Epithelial cell of esophagus (primary cell): ENCODE data around the gene ZMIZ1.
A peak's percentile ranks its signal among the peaks of the same experiment; 100 is the strongest.

Experiments used
- DNase-seq: peaks from one replicate; pipeline ENCODE4 v3.0.0; 2010; ENCODE audit warnings: low read depth
- H3K4me3 ChIP-seq: 2 replicates; pipeline ENCODE4 v1.5.1; 2011; ENCODE audit warnings: mild to moderate bottlenecking, low read length, control low read depth
- CTCF ChIP-seq: IDR thresholded peaks from 2 replicates; pipeline ENCODE4 v1.5.1; 2011; ENCODE audit warnings: low read depth, mild to moderate bottlenecking, low read length, control low read depth, inconsistent platforms; ENCODE audit not compliant: insufficient read depth; ENCODE audit errors: missing control alignments

Gene ZMIZ1

DNA sequence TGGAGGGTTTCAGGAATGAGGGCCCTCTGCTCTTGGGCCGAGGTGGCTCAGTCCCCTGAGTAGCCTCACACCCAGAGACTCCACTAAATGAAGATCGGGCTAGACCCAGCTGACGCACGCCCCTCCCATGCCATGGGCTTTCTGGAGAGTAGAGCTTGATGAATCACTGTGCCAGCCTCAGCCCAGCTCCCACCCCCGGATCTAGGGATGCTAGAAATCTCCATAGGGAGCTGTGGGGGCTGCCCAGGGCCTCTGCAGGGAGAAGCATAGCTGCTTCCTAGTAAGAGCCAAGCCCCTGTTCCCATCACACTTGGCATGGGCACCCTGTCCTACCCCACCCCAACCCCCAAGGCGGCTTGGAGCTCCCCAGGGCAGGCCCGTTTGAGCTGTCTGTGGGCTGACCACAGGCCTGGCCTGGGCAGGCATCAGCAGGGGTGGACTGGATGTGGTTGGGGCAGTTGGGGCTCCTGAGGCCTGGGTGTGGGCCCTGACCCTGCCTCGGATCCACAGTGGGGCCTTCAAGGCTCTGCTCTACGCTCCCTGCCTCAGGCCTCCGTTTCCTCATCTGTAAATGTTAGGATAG lies 121.2 kb downstream of the ZMIZ1 start:
- TF ChIP-seq CTCF, result no peak
- DNase-seq, result peak; percentile 64
- H3K4me3 ChIP-seq, result no peak overlapping the region

DNA sequence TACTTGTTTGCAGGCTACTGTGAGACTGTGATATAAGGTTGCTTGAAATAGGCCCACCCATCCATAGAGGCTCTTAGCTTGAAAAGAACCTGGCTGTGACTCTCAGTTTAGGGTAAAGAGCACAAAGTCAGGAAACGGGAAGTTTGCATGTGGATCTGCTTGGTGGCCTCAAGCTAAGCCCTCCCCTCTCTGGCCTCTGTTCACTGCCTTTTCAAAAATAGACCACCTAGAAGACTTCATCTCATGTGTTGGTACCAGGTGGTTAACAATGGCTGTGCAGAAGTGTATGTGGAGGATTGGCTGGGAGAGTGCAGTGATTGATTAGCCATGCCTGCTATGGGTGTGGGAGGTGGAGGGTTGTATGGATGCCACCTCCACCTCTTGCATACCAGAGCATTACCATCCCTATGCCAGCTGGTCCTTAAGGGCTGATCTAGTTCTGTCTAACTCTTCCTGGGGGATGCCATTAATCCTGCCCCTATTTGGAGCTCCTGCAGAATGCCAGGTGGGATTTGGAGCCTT lies 122.0 kb downstream of the ZMIZ1 start:
- H3K4me3 ChIP-seq, result no peak overlapping the region
- TF ChIP-seq CTCF, result no peak
- DNase-seq, result no peak

DNA sequence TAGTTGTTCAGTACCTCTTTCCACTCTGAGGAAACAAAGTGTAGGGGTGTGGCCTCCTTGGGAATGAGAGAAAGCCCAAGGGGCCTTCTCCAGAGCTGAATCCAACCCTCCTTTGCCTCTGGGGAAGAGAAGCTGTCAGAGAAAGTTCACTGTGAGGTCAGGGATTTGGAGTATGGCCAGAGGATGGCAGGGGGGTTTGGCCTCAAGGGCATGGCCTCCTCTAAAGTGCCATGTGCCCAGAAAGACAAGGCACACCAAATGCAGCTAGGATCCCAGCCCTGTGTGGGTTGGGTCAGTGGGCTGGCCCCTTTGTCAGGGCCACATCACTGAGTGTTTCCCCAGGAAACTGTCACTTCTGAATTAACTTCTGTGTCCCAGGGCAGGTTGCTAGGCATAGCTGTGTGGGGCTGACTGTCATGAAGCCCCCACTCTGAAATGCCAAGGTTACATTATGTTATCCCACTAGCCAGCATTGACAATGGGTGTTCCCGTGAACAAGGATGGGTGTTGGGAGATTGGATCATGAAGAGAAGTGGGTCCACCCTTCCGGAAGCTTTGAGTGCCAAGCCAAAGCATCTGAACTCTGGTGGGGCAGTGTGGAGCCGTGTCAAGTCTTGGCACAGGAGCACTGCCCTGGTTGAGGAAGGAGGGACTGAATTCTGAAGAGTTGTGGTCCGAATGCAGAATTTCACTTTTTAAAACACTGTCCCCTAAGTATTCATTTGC lies 123.3 kb downstream of the ZMIZ1 start:
- DNase-seq, result no peak
- no peak for TF ChIP-seq CTCF
- no peak overlapping the region for H3K4me3 ChIP-seq

- H3K4me3 ChIP-seq, result no peak overlapping the region
- DNase-seq, result peak; percentile 29
- no peak for TF ChIP-seq CTCF
Observed at GRCh38 chr10:79192677-79193003, 123.9 kb downstream of the ZMIZ1 start.

DNA sequence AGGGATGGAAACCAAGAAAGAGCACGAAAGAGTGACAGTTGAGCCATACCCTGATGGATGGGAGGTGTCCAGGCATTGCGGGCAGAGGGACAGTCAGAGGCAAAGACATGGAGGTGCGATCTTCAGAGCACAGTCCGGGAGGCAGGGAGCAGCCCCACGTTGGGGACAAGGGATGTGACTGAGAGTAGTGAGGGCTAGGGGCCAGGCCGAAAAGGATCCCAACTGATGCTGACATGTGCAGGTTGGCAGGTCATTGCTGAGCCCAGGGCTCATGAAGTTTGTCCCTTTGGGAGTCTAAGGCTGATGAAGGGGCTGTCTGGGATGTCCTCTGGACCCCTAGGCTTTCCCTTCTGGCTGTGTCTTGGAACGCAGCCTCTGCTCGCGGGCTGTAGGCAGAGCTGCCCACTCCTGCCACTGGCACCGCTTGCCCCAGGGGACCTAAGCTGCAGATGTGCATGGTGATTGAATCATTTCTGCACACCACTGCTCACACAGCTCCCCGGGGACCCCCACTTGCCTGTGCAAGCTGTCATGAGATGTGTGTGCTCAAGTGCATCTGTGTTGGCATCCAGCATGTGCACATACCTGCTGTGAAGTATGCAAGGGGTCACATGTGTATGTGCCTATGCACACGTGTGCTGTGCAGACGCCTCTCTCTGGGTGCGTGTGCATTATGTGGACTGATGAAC lies 125.1 kb downstream of the ZMIZ1 start:
- no peak for TF ChIP-seq CTCF
- DNase-seq, result no peak
- no peak overlapping the region for H3K4me3 ChIP-seq

GRCh38 chr10:79195091-79195923 lies 126.5 kb downstream of the ZMIZ1 start:
- TF ChIP-seq CTCF, result peak; percentile 87
- no peak overlapping the region for H3K4me3 ChIP-seq
- DNase-seq, result peak; percentile 92
